Endothelial cell of umbilical vein (primary cell): ENCODE measurements around the gene KTN1. TPM values are rescaled to one million over a fixed set of nuclear protein-coding genes. Genes with fewer than 3 reads are reported as not detected.

Experiments used
- BruUV-seq: library from RNA; stranded (reverse); fragments of 400-500 nt; replicated peaks from 2 replicates; lab custom pipeline; 2021; lab: Mats Ljungman, UMichigan
- CTCF ChIA-PET: fragments of 300-600, 350-600 bp; sonication (Branson Sonifier 250); formaldehyde crosslinking; loops from one replicate; lab custom pipeline; 2021; ENCODE audit warnings: antibody characterized with exemption, inconsistent platforms; lab: Charles Lee
- POLR2A ChIA-PET: fragments of 300-600, 350-600 bp; sonication (Branson Sonifier 250); formaldehyde crosslinking; loops from one replicate; lab custom pipeline; 2021; ENCODE audit warnings: antibody characterized with exemption, inconsistent platforms; lab: Charles Lee
- DNase-seq: peaks from one replicate; pipeline ENCODE4 v3.0.0-alpha.2; 2011; ENCODE audit warnings: low read depth, low spot score
- FAIRE-seq: peaks from 2 replicates; lab custom pipeline; 2011; peaks lifted over from hg19 to GRCh38; lab: Jason Lieb, UNC
- H2AFZ ChIP-seq: 2 replicates; pipeline ENCODE4 v1.6.0; 2012; ENCODE audit warnings: low read depth, low read length, control low read depth, inconsistent platforms
- H3K27ac ChIP-seq: 2 replicates; pipeline ENCODE4 v1.5.1; 2011; ENCODE audit warnings: low read depth, mild to moderate bottlenecking, control low read depth, low read length, moderate library complexity; ENCODE audit not compliant: insufficient read depth
- H3K27me3 ChIP-seq, 2 experiments: 2 replicates each; pipeline versions ENCODE4 v1.6.0 to v1.6.1; 2011; ENCODE audit warnings: low read length in 2 of 2, mixed read lengths in 1 of 2; ENCODE audit not compliant: control insufficient read depth in 2 of 2, insufficient read depth in 2 of 2
- H3K36me3 ChIP-seq, 2 experiments: 2 replicates in 1 of 2; 3 replicates in 1 of 2; pipeline ENCODE4 v1.5.1; 2011; ENCODE audit warnings: low read length in 2 of 2, mild to moderate bottlenecking in 1 of 2, moderate library complexity in 1 of 2; ENCODE audit not compliant: control insufficient read depth in 2 of 2, insufficient read depth in 2 of 2; ENCODE audit errors: extremely low read depth in 1 of 2
- H3K4me1 ChIP-seq: 3 replicates; pipeline ENCODE4 v1.5.1; 2011; ENCODE audit warnings: mild to moderate bottlenecking, low read length; ENCODE audit not compliant: control insufficient read depth, insufficient read depth; ENCODE audit errors: extremely low read depth
- H3K4me2 ChIP-seq: 2 replicates; pipeline ENCODE4 v1.6.1; 2011; ENCODE audit warnings: low read length, control low read depth, mixed read lengths; ENCODE audit not compliant: insufficient read depth
- H3K4me3 ChIP-seq, 3 experiments: fragments of 200-600 bp in 1 of 3; sonication (generic), shearing (Covaris generic) in 1 of 3; replicated peaks in 1 of 3; 2 replicates each; pipeline ENCODE4 v1.5.1; 2011 to 2016; ENCODE audit warnings: control low read depth in 3 of 3, low read length in 3 of 3, mild to moderate bottlenecking in 2 of 3, inconsistent platforms in 1 of 3, low read depth in 1 of 3, moderate library complexity in 1 of 3; ENCODE audit not compliant: insufficient read depth in 1 of 3
- H3K79me2 ChIP-seq: 2 replicates; pipeline ENCODE4 v1.6.0; 2012; ENCODE audit warnings: low read length, inconsistent platforms; ENCODE audit not compliant: control insufficient read depth, insufficient read depth
- H3K9ac ChIP-seq: replicated peaks from 2 replicates; pipeline ENCODE3; 2011; ENCODE audit warnings: low read length, control low read depth; ENCODE audit not compliant: insufficient read depth; ENCODE audit errors: extremely low read depth
- H3K9me1 ChIP-seq: replicated peaks from 3 replicates; pipeline ENCODE4 v1.6.0; 2011; ENCODE audit warnings: mild to moderate bottlenecking, low read length; ENCODE audit not compliant: control insufficient read depth, insufficient read depth; ENCODE audit errors: extremely low read depth
- H3K9me3 ChIP-seq: replicated peaks from 2 replicates; pipeline ENCODE4 v1.5.1; 2012; ENCODE audit warnings: low read length, inconsistent platforms; ENCODE audit not compliant: control insufficient read depth, insufficient read depth
- H4K20me1 ChIP-seq: replicated peaks from 2 replicates; pipeline ENCODE3; 2011; ENCODE audit warnings: mild to moderate bottlenecking, low read length; ENCODE audit not compliant: control insufficient read depth, insufficient read depth; ENCODE audit errors: extremely low read depth
- EZH2 ChIP-seq: IDR thresholded peaks from 2 replicates; pipeline ENCODE4 v1.6.1; 2012; ENCODE audit warnings: borderline replicate concordance, low read depth, mild to moderate bottlenecking, moderate library complexity, low read length, inconsistent platforms; ENCODE audit not compliant: severe bottlenecking
- FOS ChIP-seq: IDR thresholded peaks from 2 replicates; pipeline ENCODE4 v1.6.1; 2011; ENCODE audit warnings: mild to moderate bottlenecking, low read length, moderate library complexity, borderline replicate concordance; ENCODE audit not compliant: insufficient read depth
- GATA2 ChIP-seq: IDR thresholded peaks from 2 replicates; pipeline ENCODE4 v1.7.0; 2011; ENCODE audit warnings: low read depth, mild to moderate bottlenecking, moderate library complexity, mixed read lengths, low read length; ENCODE audit not compliant: insufficient read length, insufficient read depth
- JUN ChIP-seq: IDR thresholded peaks from 2 replicates; pipeline ENCODE4 v1.6.1; 2011; ENCODE audit warnings: borderline replicate concordance, low read depth; ENCODE audit not compliant: insufficient read length, insufficient read depth
- MYC ChIP-seq: IDR thresholded peaks from one replicate; pipeline ENCODE4 v1.6.1; 2011; ENCODE audit warnings: mild to moderate bottlenecking, low read depth, low read length
- POLR2A ChIP-seq: IDR thresholded peaks from 2 replicates; pipeline ENCODE4 v1.6.1; 2012; ENCODE audit warnings: low read depth, mild to moderate bottlenecking, control low read depth, low read length
- POLR2AphosphoS5 ChIP-seq: IDR thresholded peaks from 2 replicates; pipeline ENCODE4 v1.6.1; 2012; ENCODE audit warnings: low read depth, mild to moderate bottlenecking, control low read depth, low read length, moderate library complexity; ENCODE audit not compliant: insufficient read depth
- dilution Hi-C: fragments of 300-500 bp; cut with MboI; formaldehyde crosslinking; loops from one replicate; pipeline ENCODE4 v1.15.0; 2019; ENCODE audit warnings: low sequenced_read_pairs; ENCODE audit not compliant: extremely low pct_ligation_motif_present
- intact Hi-C: fragments of 100-400 bp; cut with micrococcal nuclease; formaldehyde crosslinking; loops from one replicate; pipeline ENCODE4 v1.10.0; 2022
- polyA plus RNA-seq, 4 experiments: library from polyadenylated mRNA; depleted of rRNA in 3 of 4; stranded (reverse) in 3 of 4; unstranded in 1 of 4; fragments of >200 nt; gene quantifications; 2 replicates each; pipeline versions ENCODE4 v1.2.1 to v1.2.3, GENCODE V29; 2011 to 2012; ENCODE audit warnings: missing spikeins in 1 of 4
- total RNA-seq: library from RNA; stranded (reverse); gene quantifications from 2 replicates; pipeline ENCODE4 v1.2.3, GENCODE V29; 2021
- TF ChIP-seq, protein P1 (sequence below), 2 donors: IDR thresholded peaks; 1 replicate in 1 of 2; 2 replicates in 1 of 2; pipeline ENCODE4 v1.5.1; 2011; ENCODE audit warnings: low read length in 2 of 2, mild to moderate bottlenecking in 2 of 2, moderate library complexity in 2 of 2, control low read depth in 1 of 2, inconsistent platforms in 1 of 2, low read depth in 1 of 2; ENCODE audit not compliant: insufficient read depth in 1 of 2; ENCODE audit errors: extremely low read depth in 1 of 2
- TF ChIP-seq, protein P2 (sequence below): IDR thresholded peaks from 2 replicates; pipeline ENCODE4 v1.6.1; 2011; ENCODE audit not compliant: insufficient read depth, insufficient read length

The KTN1 gene
- total and polyA plus RNA-seq, 2 donors (not counting 3 experiments of a cell fraction or from before 2014, with no cell fraction given) = 33.2 to 148 TPM

DNA sequence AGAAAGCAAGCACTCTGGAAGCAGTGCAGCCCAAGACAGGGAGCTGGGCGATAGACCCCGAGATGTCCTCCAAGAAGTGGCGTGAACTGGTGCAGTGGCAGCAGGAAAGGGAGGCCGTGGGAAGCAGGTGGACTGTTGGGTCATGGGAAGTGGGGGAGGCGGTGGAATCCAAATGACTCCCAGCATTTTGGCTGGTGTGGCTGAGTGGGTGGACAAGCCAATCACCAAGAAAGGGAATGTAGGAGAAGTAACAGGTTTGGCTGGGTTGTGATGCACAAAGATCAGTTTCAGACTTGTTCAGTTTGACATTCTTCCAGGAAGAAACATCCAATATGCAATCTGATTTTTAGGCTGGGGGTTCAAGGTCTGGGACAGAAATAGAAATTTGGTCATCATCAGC lies 46.0 kb upstream of the KTN1 start:
- DNase-seq = no peak
- FAIRE-seq = no peak
- intact Hi-C loops = no loop called here
- no peak for TF ChIP-seq EZH2
- TF ChIP-seq MYC = no peak
- no peak for TF ChIP-seq GATA2
- TF ChIP-seq, protein P1, sequence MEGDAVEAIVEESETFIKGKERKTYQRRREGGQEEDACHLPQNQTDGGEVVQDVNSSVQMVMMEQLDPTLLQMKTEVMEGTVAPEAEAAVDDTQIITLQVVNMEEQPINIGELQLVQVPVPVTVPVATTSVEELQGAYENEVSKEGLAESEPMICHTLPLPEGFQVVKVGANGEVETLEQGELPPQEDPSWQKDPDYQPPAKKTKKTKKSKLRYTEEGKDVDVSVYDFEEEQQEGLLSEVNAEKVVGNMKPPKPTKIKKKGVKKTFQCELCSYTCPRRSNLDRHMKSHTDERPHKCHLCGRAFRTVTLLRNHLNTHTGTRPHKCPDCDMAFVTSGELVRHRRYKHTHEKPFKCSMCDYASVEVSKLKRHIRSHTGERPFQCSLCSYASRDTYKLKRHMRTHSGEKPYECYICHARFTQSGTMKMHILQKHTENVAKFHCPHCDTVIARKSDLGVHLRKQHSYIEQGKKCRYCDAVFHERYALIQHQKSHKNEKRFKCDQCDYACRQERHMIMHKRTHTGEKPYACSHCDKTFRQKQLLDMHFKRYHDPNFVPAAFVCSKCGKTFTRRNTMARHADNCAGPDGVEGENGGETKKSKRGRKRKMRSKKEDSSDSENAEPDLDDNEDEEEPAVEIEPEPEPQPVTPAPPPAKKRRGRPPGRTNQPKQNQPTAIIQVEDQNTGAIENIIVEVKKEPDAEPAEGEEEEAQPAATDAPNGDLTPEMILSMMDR (IDR thresholded peaks at IDR 0.05; ENCODE audit: extremely low read depth in 1 of 2, insufficient read depth in 1 of 2, low read depth in 1 of 2, low read length in 2 of 2) = no peak
- TF ChIP-seq POLR2A = no peak
- TF ChIP-seq, protein P2, sequence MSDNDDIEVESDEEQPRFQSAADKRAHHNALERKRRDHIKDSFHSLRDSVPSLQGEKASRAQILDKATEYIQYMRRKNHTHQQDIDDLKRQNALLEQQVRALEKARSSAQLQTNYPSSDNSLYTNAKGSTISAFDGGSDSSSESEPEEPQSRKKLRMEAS = no peak
- TF ChIP-seq JUN = no peak
- no peak for TF ChIP-seq POLR2AphosphoS5
- no peak for TF ChIP-seq FOS
- no peaks in the 10 kb centered on the region for H3K36me3 ChIP-seq
- no peaks in the 10 kb centered on the region for H3K79me2 ChIP-seq
- H3K9me1 ChIP-seq = no peaks in the 10 kb centered on the region
- BruUV-seq = no TSS peak
- H4K20me1 ChIP-seq = no peaks in the 10 kb centered on the region
- no peak overlapping the region for H3K9ac ChIP-seq
- peaks cover 10% of the 10 kb centered on the region for H3K4me1 ChIP-seq
- no peak overlapping the region for H3K27ac ChIP-seq
- dilution Hi-C loops = no loop called here
- H3K4me3 ChIP-seq = no peak overlapping the region
- H2AFZ ChIP-seq = no peak overlapping the region
- POLR2A ChIA-PET = no interaction called here
- no peak overlapping the region for H3K4me2 ChIP-seq
- no peaks in the 10 kb centered on the region for H3K9me3 ChIP-seq
- CTCF ChIA-PET = no interaction called here
- H3K27me3 ChIP-seq = peaks cover 0 to 2% of the 10 kb centered on the region in 2 experiments
